SK-N-SH (cell line): ENCODE measurements around the gene PGLYRP3.

Source experiments
- CHD2 ChIP-seq: fragments of 150-350 bp; IDR thresholded peaks from 2 replicates; pipeline ENCODE4 v1.6.1; 2018; ENCODE audit warnings: low read length; ENCODE audit not compliant: partially characterized antibody
- CTCF ChIP-seq: fragments of 200-600 bp; sonication (generic); IDR thresholded peaks from 2 replicates; pipeline ENCODE4 v1.6.1; 2017; ENCODE audit warnings: antibody characterized with exemption, mild to moderate bottlenecking, moderate library complexity
- EP300 ChIP-seq, 2 experiments: IDR thresholded peaks; 2 replicates each; pipeline versions ENCODE4 v1.4.0 to v1.6.1; 2012; ENCODE audit warnings: borderline replicate concordance in 1 of 2, low read depth in 1 of 2, low read length in 1 of 2
- EZH2phosphoT487 ChIP-seq: fragments of 200-600 bp; sonication (generic); IDR thresholded peaks from 2 replicates; pipeline ENCODE4 v1.6.1; 2017; ENCODE audit warnings: low read depth, mixed run types, mild to moderate bottlenecking, antibody characterized with exemption, moderate library complexity, borderline replicate concordance
- JUND ChIP-seq: IDR thresholded peaks from 2 replicates; pipeline ENCODE4 v1.4.0; 2012
- MAX ChIP-seq: IDR thresholded peaks from 2 replicates; pipeline ENCODE4 v1.4.0; 2012; ENCODE audit warnings: low read depth
- NRF1 ChIP-seq: IDR thresholded peaks from 2 replicates; pipeline ENCODE4 v1.6.1; 2012; ENCODE audit warnings: low read depth, mild to moderate bottlenecking, low read length
- PBX3 ChIP-seq: IDR thresholded peaks from 2 replicates; pipeline ENCODE4; 2012
- REST ChIP-seq: IDR thresholded peaks from 2 replicates; pipeline ENCODE4 v1.6.1; 2012; ENCODE audit warnings: mild to moderate bottlenecking, low read depth, low read length, moderate library complexity
- RFX5 ChIP-seq: IDR thresholded peaks from 2 replicates; pipeline ENCODE4 v1.6.1; 2012; ENCODE audit warnings: mild to moderate bottlenecking, improper control_type of control experiment, low read length
- RXRA ChIP-seq: IDR thresholded peaks from 2 replicates; pipeline ENCODE4 v1.4.0; 2012; ENCODE audit warnings: low read depth, mild to moderate bottlenecking, borderline replicate concordance
- SMC3 ChIP-seq: IDR thresholded peaks from 2 replicates; pipeline ENCODE4 v1.6.1; 2012; ENCODE audit warnings: low read depth, low read length, improper control_type of control experiment
- TAF1 ChIP-seq: IDR thresholded peaks from 2 replicates; pipeline ENCODE4 v1.6.1; 2012; ENCODE audit warnings: low read depth, mild to moderate bottlenecking, low read length, moderate library complexity, borderline replicate concordance
- TF ChIP-seq, protein P1 (sequence below): fragments of 150-350 bp; IDR thresholded peaks from 2 replicates; pipeline ENCODE4 v1.6.1; 2016; ENCODE audit warnings: mild to moderate bottlenecking, low read depth, low read length

DNA sequence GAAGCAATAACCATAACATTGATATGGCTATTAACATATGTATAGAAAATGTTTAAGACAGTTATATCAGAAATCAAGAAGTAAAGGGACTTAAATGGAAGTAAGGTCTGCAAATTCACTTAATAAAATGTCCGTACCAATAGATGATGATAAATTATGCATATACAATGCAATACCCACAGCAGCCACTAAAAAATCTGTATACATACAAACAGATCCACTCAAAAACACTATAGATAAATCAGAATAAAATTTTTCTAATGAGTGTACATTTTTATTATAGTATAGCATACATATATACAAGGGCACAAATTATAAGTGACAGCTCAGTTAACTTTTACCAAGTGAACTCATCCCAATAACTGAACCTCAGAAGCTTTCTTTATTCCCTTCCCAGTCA lies 47.3 kb downstream of the PGLYRP3 start:
- peak; percentile 24; the same call in 1 of the 2 replicates for TF ChIP-seq CTCF
- no peak for TF ChIP-seq RXRA
- no peak for TF ChIP-seq CHD2
- no peak for TF ChIP-seq SMC3
- no peak for TF ChIP-seq REST
- TF ChIP-seq PBX3, result no peak
- TF ChIP-seq, protein P1, sequence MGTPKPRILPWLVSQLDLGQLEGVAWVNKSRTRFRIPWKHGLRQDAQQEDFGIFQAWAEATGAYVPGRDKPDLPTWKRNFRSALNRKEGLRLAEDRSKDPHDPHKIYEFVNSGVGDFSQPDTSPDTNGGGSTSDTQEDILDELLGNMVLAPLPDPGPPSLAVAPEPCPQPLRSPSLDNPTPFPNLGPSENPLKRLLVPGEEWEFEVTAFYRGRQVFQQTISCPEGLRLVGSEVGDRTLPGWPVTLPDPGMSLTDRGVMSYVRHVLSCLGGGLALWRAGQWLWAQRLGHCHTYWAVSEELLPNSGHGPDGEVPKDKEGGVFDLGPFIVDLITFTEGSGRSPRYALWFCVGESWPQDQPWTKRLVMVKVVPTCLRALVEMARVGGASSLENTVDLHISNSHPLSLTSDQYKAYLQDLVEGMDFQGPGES, result no peak
- no peak for TF ChIP-seq NRF1
- TF ChIP-seq EP300 (IDR thresholded peaks at IDR 0.05; ENCODE audit: borderline replicate concordance in 1 of 2, low read depth in 1 of 2, low read length in 1 of 2), result no peak
- TF ChIP-seq JUND, result no peak
- TF ChIP-seq EZH2phosphoT487, result no peak
- no peak for TF ChIP-seq RFX5
- no peak for TF ChIP-seq MAX
- TF ChIP-seq TAF1, result no peak
